Stimulated activated CD4-positive, alpha-beta T cell treated with anti-CD3 and anti-CD28 coated beads, Interleukin-1b, Interleukin-23, amount 100 ng/mL, for 4 hours (primary cell): Measurements from ENCODE around the gene C3orf20.
"Not testable (repeated sequence)": the region's sequence is repeated elsewhere in the genome, so short reads cannot be mapped to it uniquely, and the experiment has no call there.

Experiments
- DNase-seq, 2 donors: peaks; one replicate each; pipeline ENCODE4 v3.0.0-alpha.2; 2020; ENCODE audit warnings: low read depth in 2 of 2

Gene C3orf20

DNA sequence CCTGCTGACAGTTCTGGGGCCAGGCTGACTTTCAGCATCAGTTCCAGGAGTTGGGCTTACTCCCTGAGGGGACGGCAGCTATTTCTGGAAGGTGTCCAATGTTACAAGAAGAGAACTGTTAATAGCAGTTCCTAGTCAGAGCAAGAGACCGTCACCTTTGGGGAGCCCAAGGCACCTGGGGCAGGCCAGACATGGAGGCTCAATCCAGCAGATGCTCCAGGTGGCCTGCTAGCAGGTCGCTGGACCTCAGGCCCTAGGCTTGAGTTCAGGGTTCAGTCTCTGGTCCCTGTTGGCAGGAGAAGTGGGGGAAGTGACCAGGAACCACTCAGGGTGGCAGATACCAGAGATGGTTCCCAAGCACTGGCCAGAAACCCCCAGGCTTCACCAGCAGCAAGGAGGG, 25.9 kb downstream of the C3orf20 start:
- no peak for DNase-seq

GRCh38 chr3:14701676-14702075, 26.7 kb downstream of the C3orf20 start:
- DNase-seq, result no peak

DNA sequence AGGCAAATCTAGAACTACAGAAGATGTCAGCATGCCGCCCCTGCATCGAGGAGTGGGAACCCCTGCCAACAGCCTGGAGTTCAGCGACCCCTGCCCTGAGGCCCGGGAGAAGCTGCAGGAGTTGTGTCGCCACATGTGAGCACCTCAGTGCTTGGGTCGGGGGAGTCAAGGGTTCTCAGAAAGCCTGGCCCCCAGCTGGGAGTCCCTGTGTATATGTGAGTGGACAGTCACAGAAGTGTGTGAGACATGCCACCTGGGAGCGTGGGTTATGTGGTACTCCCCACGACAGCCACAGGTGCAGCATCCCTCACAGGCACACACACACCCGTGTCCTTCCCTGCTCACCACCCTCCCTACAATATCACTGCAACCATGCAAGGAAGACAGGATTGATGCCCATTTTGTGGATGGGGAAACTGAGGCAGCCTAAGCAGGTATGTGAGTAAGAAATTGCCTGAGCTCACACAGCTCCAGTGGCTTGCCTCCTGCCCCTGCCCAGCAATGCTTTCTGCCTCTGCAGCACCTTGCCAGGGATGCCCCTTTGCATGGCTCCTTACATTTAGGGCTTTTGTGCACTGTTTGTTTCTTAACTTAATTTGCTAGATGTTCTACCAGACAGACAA, 28.3 kb downstream of the C3orf20 start:
- no peak for DNase-seq

GRCh38 chr3:14703791-14704190, 28.9 kb downstream of the C3orf20 start:
- DNase-seq, result no peak

GRCh38 chr3:14706096-14706495, 31.2 kb downstream of the C3orf20 start:
- no peak for DNase-seq

GRCh38 chr3:14716591-14716990, 41.6 kb downstream of the C3orf20 start:
- no peak for DNase-seq

- no peak for DNase-seq
Measured at GRCh38 chr3:14717307-14717706, 42.4 kb downstream of the C3orf20 start.

DNA sequence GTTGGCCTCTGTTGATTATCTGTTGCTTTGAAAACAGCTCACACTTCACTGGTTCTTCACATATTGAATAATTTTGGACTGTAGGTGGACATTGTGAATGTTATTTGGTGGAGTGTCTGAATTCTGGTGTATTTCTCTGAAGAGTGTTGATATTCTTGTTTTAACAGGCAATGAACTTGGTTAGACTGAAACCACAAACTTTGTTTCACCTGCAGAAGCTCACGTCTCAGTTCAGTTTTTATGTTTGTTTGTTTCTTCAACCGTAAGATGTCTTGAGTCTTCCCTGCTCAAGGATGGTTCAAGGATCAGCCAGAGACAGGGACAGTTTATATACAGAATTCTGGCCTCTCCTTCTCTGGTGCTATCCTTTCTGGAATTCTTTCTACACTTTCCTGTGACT, 43.6 kb downstream of the C3orf20 start:
- no peak for DNase-seq

GRCh38 chr3:14719006-14719405, 44.1 kb downstream of the C3orf20 start:
- DNase-seq, result no peak

- no peak for DNase-seq
Measured at GRCh38 chr3:14721126-14721864, 46.4 kb downstream of the C3orf20 start.

- no peak for DNase-seq
Measured at GRCh38 chr3:14725013-14725412, 50.1 kb downstream of the C3orf20 start.

DNA sequence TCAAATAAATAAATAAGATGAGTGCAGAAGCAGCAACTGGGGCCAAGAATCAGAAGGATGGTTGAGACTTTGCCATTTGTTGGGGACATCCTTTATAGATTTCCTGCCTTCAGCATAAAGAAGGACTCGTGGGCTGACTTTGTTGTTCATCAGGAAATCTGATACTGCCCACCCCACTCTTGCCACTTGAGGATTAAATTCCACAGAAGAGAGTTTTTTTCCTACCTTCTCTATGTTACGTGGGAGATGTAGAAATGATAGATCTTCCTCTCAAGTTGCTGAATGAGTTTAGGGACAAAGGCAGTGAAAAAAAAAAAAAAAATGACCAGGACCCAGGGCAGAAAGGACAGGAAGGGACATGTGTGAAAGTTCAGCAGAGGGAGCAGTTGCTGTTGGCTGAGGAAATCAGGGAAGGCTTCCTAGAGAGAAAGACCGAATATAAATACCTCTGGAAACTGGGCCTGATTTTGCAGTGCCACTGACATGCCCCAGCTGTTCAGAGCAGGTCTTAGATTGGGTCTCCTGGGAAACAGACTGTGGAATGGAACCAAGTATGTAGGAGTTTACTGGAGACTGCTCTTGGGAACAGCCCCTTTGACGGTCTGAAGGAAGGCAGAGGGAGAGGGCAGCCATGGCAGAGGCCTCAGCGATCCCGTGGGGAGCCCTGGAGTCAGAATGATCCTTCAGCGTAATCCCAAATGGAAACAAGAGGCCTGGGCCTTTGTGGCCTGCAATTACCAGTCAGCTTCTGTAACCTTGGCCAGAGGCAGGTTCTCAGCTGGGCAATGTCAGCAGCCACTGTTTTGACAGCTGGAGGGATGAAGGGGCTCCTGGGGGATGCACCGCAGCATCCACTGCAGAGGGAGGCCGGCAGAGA, 50.9 kb downstream of the C3orf20 start:
- no peak for DNase-seq

- no peak for DNase-seq
Measured at GRCh38 chr3:14726441-14726780, 51.5 kb downstream of the C3orf20 start.

- DNase-seq, result no peak
Measured at GRCh38 chr3:14728113-14728512, 53.2 kb downstream of the C3orf20 start.

DNA sequence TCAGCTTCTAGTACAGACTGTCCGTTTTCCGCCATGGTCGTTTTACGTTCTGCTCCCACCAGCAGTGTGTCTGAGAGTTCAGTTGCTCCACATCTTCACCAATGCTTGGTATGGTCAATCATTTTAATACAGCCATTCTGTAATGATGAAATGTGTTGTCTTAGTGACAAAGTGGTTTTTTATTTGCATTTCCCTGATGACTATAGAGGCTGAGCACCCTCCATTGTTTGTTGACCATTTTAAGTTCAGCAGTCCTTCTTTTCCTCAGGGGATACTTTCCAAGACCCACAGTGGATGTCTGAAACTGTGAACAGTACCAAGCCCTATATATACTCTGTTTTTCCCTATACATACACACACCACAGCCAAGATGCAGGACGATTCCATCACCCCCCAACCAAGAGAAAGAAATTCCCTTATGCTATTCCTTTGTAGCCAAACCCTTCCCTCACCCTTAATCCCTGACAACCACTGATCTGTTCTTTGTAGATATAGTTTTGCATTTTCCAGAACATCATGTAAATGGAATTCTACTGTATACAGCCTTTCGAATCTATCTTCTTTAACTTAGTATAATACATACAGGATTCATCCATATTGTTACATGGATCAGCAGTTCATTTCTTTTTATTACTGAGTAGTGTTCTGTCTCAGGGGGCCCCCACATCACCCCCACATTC, 55.9 kb downstream of the C3orf20 start:
- DNase-seq, result no peak

- DNase-seq, result no peak
Measured at GRCh38 chr3:14740983-14741382, 66.0 kb downstream of the C3orf20 start.

DNA sequence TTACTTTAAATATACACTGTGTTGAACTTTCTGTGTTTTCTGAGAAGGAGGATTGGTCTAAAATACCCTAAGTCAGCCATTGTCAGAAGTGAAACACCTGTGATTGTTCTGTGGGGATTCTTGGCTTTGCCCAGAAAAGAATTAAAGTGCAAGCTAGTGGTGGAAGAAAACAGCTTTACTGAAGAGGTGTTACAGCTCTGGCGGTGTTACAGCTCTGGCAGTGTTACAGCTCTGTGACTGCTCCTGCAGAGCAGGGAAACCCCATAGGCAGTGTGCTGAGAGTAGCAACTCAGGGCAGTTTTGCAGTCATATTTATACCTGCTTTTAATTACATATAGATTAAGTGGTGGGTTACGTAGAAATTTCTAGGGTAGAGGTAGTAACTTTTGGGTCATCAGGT, 66.6 kb downstream of the C3orf20 start:
- no peak for DNase-seq

- no peak for DNase-seq
Measured at GRCh38 chr3:14744556-14744955, 69.6 kb downstream of the C3orf20 start.

DNA sequence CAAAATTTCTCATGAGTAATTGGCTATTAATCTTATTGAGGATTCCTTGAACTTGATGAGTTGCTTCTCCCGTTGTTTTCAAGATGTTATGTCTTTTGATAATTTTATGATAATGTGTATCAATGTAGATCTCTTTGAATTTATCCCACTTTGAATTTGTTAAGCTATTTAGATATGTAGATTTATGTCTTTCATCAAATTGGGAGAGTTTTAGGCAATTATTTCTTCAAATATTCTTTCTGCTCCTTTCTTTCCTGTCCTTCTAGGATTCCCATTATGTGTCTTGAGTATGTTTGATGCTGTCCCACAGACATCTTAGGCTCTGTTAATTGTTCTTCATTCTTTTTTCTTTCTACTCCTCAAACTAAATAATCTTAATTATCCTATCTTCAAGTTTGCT, 75.7 kb downstream of the C3orf20 start:
- no peak for DNase-seq

GRCh38 chr3:14752979-14753378, 78.0 kb downstream of the C3orf20 start:
- DNase-seq, result not testable (repeated sequence)

DNA sequence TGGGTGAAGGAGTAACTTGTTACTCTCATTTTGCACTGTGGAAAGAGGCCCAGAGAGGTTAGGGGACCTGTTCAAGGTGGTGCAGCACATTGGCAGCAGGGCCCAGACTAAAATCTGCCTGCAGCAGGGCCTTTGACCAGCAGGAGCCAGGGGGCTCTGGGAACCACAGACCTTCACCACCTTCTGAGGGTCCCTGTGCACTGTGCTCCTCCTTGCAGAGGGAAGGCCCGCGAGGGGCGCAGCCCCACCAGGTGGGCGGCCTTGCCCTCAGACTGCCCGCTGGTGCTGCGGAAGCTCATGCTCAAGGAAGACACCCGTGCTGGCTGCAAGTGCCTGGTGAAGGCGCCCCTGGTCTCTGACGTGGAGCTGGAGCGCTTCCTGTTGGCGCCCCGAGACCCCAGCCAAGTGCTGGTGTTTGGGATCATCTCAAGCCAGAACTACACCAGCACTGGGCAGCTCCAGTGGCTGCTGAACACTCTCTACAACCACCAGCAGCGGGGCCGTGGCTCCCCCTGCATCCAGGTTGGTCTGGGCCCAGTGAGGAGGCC, 82.3 kb downstream of the C3orf20 start:
- DNase-seq, result no peak

GRCh38 chr3:14758297-14758696, 83.4 kb downstream of the C3orf20 start:
- no peak for DNase-seq
